GM18498 (cell line): Measurements from ENCODE around the gene TCERG1L.

ENCODE experiments used
- ATAC-seq: cut with Tn5 transposase; IDR thresholded peaks from one replicate; pipeline ENCODE4 v1.9.1; 2021; ENCODE audit warnings: mild to moderate bottlenecking, moderate library complexity; ENCODE audit not compliant: unreplicated experiment

The TCERG1L gene

GRCh38 chr10:131077724-131078123 lies 233.8 kb downstream of the TCERG1L start:
- no peak for ATAC-seq

DNA sequence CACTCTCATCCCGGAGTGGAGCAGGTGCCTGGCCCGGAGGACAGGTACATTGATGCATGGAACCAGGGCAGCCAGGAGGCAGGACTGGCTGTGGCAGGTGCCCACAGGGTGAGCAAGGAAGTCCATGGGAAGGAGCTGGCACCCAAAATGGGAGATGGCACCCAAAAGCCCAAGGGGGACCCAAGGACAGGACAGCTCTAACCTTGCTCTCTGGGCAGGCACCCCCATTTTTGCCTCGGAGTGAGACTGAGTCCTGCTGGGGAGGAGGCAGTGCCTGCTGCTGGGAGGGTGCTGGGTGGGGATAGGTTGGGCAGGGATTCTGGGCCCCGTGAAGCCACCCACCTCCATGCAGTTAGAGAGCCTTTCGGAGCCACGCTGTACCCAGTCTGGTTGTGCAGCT lies 234.5 kb downstream of the TCERG1L start:
- no peak for ATAC-seq

DNA sequence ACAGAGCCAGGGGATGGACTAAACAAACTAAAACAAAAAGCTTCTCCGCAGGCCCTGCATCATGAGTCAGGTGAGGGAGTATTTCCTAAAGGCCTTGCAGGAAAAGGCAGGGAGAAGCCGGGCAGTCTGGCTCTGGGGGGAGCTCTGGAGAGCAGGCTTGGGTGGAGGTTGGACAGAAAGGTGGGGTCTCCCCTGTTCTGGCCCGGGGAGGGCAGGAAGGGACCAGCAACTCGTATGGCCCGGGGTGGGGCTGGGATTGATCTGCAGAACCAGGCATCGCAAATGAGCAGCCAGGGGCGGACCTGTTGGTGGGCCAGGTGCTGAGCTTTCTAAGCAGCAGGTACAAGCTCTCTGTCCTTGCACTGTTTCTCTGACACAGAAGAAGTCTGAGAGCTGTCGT lies 235.2 kb downstream of the TCERG1L start:
- ATAC-seq, result no peak

GRCh38 chr10:131075218-131075770 lies 236.2 kb downstream of the TCERG1L start:
- no peak for ATAC-seq

- no peak for ATAC-seq
These were observed 236.8 kb downstream of the TCERG1L start for GRCh38 chr10:131074682-131075081.

GRCh38 chr10:131073469-131074035 lies 238.0 kb downstream of the TCERG1L start:
- no peak for ATAC-seq

- ATAC-seq, result no peak
These were observed 238.7 kb downstream of the TCERG1L start for GRCh38 chr10:131072651-131073468.

DNA sequence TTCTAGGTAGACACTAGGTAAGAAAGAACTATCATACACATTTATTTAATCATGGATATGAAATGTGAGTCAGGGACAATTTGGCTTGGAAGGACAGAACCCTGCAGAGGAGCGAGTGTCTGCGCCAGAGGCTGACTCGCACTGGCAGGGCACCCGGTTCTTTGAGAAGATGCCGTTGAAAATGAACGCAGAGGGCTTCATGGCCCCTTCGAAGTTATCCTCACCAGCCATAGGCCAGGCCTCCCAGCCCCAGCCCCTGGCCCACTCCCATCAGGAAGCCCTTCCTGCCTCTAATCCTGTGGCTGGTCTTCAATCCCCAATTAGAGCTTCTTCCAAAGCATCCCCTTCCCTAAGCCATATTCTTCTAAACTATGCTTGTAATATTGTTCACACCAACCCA lies 239.8 kb downstream of the TCERG1L start:
- ATAC-seq, result no peak

DNA sequence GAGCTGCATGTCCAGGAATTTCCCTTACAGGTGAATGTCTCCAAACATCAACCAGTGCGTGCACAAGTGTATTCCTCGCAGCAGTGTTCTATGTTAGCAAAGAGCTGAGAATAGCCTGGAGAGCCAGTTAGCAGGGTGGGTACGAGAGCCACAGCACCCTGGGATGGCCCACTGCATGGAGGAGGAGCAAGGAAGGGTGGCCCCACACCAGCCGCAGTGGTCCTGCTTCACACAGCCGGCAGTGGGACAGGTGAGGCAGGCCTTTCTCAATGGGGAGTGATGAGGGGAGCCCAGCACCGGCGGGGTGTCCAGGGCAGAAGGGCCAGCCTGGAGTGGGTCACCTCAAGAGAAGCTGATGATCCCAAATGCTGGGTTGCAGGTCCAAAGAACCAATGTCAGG lies 240.7 kb downstream of the TCERG1L start:
- ATAC-seq, result no peak

GRCh38 chr10:131068760-131069159 lies 242.8 kb downstream of the TCERG1L start:
- ATAC-seq, result no peak

GRCh38 chr10:131068311-131068710 lies 243.2 kb downstream of the TCERG1L start:
- no peak for ATAC-seq

DNA sequence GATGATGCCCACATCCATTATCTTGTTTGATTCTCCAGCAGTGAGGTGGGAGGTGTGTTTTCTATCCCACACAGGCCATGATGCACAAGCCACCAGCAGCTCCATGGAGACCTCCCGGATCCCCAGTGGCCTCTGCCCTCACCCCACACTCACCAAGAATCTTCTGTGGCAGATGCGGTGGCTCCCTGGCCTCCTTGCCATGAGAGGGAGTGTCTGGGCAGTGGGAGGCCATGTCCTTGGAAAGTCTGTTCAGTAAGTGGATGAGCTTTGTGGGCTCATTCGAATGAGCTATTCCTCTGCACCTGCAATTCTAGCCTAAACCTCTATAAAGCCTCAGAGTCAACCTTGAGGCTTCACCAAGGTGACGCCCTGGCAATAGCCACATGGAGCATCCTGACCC lies 243.8 kb downstream of the TCERG1L start:
- no peak for ATAC-seq

DNA sequence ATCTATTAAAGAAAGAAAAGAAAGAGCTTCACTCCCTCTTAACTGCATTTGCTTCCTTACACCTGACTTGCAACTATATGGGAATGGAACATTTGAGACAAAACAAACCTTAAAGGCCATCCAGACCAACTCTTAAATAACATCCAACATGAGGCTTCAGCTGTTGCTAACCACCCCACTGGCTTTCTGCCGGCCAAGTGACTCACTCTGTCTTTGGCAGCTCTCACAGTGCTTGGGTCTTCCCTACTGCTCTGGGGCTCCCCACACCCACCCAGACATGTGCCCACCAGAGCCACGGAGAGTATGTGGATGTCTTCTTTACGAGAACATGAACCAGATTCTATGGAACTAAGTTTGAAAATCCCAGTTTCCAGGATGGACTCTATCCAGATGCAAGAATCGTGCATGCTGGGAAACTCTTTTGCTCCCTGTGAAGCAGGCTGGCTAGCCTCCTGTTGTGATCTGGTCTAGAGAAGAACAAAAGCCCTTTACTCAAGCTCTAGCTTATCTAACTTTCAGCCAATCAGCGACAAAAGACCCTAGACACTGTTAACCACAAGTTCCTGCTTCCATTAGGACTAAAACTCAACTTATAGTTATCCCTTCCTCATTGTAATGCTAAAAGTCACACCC lies 245.7 kb downstream of the TCERG1L start:
- ATAC-seq, result no peak

DNA sequence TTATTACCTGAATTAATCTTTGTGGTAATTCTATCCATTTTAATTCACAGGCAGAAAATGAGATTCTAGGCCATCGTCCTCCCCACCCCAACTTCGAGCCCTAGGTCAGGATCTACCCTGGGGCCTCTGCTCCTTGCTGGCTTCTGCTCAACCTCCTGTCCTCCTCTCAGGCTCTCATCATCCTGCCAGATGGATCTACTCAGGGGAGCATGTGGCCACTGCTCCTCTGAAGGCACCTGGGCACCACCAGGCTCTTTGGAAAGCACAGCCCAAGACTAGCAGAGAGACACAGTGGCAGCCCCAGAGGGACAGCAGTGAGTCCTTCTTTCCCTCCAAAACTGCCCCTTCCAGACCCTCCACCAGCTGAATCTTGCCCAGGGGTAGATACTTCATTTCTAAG lies 248.2 kb downstream of the TCERG1L start:
- ATAC-seq, result no peak

DNA sequence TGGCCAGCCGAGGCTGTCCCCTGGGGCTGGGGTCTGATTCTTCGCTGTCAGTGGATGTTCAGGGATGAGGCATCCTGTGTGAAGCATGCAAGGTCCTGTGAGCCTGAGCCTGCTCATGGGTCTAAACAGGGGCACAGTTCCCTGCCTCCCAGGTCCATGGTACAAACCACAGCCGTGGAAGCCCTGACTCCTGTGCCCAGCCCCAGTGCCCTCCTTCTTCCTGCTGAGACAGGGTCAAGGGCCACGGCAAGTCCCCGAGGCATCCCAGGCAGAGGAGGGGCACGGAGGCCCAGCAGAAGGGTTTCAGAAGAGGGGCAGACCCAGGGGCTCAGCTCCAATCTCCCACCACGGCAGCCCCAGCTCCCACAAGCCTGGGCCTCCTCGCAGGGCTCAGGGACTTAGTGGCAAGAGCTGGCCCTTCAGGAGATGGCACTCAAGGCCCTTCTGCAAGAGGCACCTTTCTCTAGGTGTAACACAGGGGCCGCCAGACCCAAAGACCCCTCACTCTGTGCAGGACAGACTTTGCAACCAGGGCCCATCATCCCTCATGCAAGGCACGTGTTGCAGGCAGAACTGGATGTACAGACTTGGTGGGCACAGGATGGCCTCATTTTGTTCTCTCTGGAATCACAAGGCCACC lies 248.8 kb downstream of the TCERG1L start:
- no peak for ATAC-seq

- no peak for ATAC-seq
These were observed 250.3 kb downstream of the TCERG1L start for GRCh38 chr10:131061216-131061615.

DNA sequence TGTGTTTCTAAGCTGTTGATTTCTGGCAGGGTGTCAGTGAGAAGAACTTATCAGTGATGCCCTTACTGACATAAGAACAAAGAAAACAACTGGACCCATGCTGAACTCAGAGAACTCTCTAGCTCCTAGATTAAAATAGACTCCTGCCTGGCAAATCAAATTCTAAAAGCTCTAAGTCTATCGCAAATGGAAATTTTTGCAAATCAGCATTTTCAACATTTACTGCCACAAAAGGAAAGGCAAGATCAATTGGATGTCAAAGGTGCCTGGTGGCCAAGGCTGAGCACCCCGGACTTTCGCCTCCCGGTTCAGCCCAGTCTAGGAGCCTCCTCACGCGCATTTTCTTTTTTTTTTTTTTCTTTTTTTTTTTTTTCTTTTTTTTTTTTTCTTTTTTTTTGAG lies 251.6 kb downstream of the TCERG1L start:
- no peak for ATAC-seq

GRCh38 chr10:131058799-131059198 lies 252.7 kb downstream of the TCERG1L start:
- no peak for ATAC-seq

GRCh38 chr10:131056781-131057180 lies 254.7 kb downstream of the TCERG1L start:
- no peak for ATAC-seq

DNA sequence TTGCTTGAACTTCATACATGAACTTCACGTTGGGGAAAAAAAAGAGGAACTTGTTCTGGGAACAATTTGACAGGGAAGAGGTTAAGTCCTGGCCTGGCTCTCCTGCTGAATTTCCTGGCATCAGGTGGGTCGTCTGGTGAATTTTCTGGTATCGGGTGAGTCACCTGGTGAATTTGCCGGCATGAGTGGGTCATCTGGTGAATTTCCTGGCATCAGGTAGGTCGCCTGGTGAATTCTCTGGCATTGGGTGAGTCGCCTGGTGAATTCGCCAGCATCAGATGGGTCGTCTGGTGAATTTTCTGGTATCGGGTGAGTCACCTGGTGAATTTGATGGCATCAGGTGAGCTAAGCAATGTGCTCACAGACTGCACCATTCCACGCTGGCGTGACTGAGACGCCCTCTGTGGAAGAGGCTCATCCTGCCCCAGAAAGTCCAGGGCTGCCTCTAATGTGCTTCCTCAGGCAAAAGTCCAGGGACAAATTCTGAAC lies 255.4 kb downstream of the TCERG1L start:
- ATAC-seq, result no peak

DNA sequence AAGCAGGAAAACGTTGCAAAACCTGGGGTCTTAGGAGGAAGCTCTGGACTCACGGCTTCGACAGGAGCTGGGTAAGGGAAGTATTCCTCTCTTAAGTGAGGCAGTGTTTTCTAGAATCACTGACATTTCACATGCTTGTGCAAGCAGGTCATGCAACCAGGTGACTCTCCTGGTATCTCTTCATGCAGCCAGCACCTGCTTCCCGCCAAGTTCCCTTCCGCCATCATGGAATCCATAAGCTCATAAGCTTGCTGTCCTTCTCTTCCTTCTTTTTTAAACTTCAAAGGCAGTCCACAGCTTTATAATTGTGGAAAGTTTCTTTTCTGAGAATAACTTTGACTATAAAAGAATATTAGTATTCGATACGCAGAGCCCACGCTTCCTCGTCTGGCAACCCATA lies 256.1 kb downstream of the TCERG1L start:
- ATAC-seq, result no peak
